Neural cell (in vitro differentiated cells): ENCODE data around the gene GABRA4. TPM values are rescaled to one million over a fixed set of nuclear protein-coding genes. Genes with fewer than 3 reads are reported as not detected.

Source experiments
- H2AFZ ChIP-seq: fragments of 200-600, 300-800 bp; sonication (generic), shearing (Covaris generic); 2 replicates; pipeline ENCODE4 v1.6.0; 2014; ENCODE audit warnings: low read depth, mild to moderate bottlenecking, antibody characterized with exemption, low read length, moderate library complexity
- H3F3A ChIP-seq: fragments of 200-600 bp; shearing (Covaris generic); 2 replicates; pipeline ENCODE4 v1.6.1; 2016; ENCODE audit warnings: mild to moderate bottlenecking, moderate library complexity, mixed read lengths, antibody characterized with exemption, low read length; ENCODE audit not compliant: insufficient read depth, poor library complexity, severe bottlenecking
- H3K27ac ChIP-seq: fragments of 200-600, 300-800 bp; sonication (generic), shearing (Covaris generic); 2 replicates; pipeline ENCODE4 v1.5.1; 2014; ENCODE audit warnings: mild to moderate bottlenecking, low read length, moderate library complexity
- H3K27me3 ChIP-seq: fragments of 300-800, 200-600 bp; sonication (generic), shearing (Covaris generic); 2 replicates; pipeline ENCODE4 v1.6.0; 2014; ENCODE audit warnings: mild to moderate bottlenecking, low read depth, low read length, moderate library complexity; ENCODE audit not compliant: insufficient read depth
- H3K36me3 ChIP-seq: fragments of 300-800, 200-600 bp; sonication (generic), shearing (Covaris generic); 2 replicates; pipeline ENCODE4 v1.5.1; 2014; ENCODE audit warnings: mild to moderate bottlenecking, antibody characterized with exemption, low read length, moderate library complexity; ENCODE audit not compliant: insufficient read depth
- H3K4me2 ChIP-seq: fragments of 300-800, 200-600 bp; sonication (generic), shearing (Covaris generic); 2 replicates; pipeline ENCODE4 v1.6.0; 2014; ENCODE audit warnings: mild to moderate bottlenecking, low read length
- H3K4me3 ChIP-seq: fragments of 300-800, 200-600 bp; sonication (generic), shearing (Covaris generic); 2 replicates; pipeline ENCODE4 v1.5.1; 2014; ENCODE audit warnings: mild to moderate bottlenecking, low read length, moderate library complexity
- H3K79me2 ChIP-seq: fragments of 200-600 bp; shearing (Covaris generic); replicated peaks from 2 replicates; pipeline ENCODE4 v1.6.0; 2014; ENCODE audit warnings: mild to moderate bottlenecking, low read length, moderate library complexity; ENCODE audit not compliant: insufficient read depth
- H3K9ac ChIP-seq: fragments of 300-800, 200-600 bp; sonication (generic), shearing (Covaris generic); 2 replicates; pipeline ENCODE4 v1.6.1; 2016; ENCODE audit warnings: mild to moderate bottlenecking, low read length, mixed read lengths
- H3K9me2 ChIP-seq: fragments of 200-600 bp; shearing (Covaris generic); 2 replicates; pipeline ENCODE4 v1.6.1; 2016; ENCODE audit warnings: mild to moderate bottlenecking, low read length, mixed read lengths; ENCODE audit not compliant: insufficient read depth
- H3K9me3 ChIP-seq: fragments of 200-600, 300-800 bp; sonication (generic), shearing (Covaris generic); 2 replicates; pipeline ENCODE4 v1.6.1; 2016; ENCODE audit warnings: mild to moderate bottlenecking, mixed run types, low read length, moderate library complexity, mixed read lengths
- H4K20me1 ChIP-seq: fragments of 200-600 bp; shearing (Covaris generic); 2 replicates; pipeline ENCODE4 v1.6.1; 2016; ENCODE audit warnings: mild to moderate bottlenecking, mixed run types; ENCODE audit not compliant: insufficient read depth
- CTCF ChIP-seq: fragments of 450-650 bp; IDR thresholded peaks from 2 replicates; pipeline ENCODE4 v1.5.1; 2014; ENCODE audit warnings: antibody characterized with exemption, mild to moderate bottlenecking, moderate library complexity; ENCODE audit not compliant: poor library complexity, severe bottlenecking
- EP300 ChIP-seq: fragments of 450-650 bp; conservative IDR thresholded peaks from 2 replicates; pipeline ENCODE4 v1.6.1; 2014; ENCODE audit warnings: antibody characterized with exemption, mild to moderate bottlenecking, moderate library complexity; ENCODE audit not compliant: poor library complexity, severe bottlenecking
- EZH2 ChIP-seq: fragments of 200-600, 300-800 bp; shearing (Covaris generic), sonication (generic); IDR thresholded peaks from 2 replicates; pipeline ENCODE4 v1.6.1; 2014; ENCODE audit warnings: antibody characterized with exemption, low read length, borderline replicate concordance, mild to moderate bottlenecking; ENCODE audit not compliant: insufficient read depth, poor library complexity, severe bottlenecking
- MXI1 ChIP-seq: fragments of 450-650 bp; conservative IDR thresholded peaks from 2 replicates; pipeline ENCODE4 v1.6.1; 2014; ENCODE audit warnings: antibody characterized with exemption, mild to moderate bottlenecking; ENCODE audit not compliant: poor library complexity, severe bottlenecking
- POLR2AphosphoS5 ChIP-seq: IDR thresholded peaks from 2 replicates; pipeline ENCODE4 v1.6.1; 2012
- RAD21 ChIP-seq: fragments of 450-650 bp; conservative IDR thresholded peaks from 2 replicates; pipeline ENCODE4 v1.6.1; 2014; ENCODE audit warnings: antibody characterized with exemption, mild to moderate bottlenecking, moderate library complexity
- REST ChIP-seq: IDR thresholded peaks from 2 replicates; pipeline ENCODE4 v1.6.1; 2012; ENCODE audit warnings: borderline replicate concordance
- SMC3 ChIP-seq: fragments of 450-650 bp; conservative IDR thresholded peaks from 2 replicates; pipeline ENCODE4 v1.6.1; 2014; ENCODE audit warnings: antibody characterized with exemption, mild to moderate bottlenecking, moderate library complexity; ENCODE audit not compliant: poor library complexity
- TAF1 ChIP-seq: IDR thresholded peaks from 2 replicates; pipeline ENCODE4 v1.6.1; 2012; ENCODE audit warnings: low read depth
- polyA plus RNA-seq: library from polyadenylated mRNA; depleted of rRNA; stranded (reverse); fragments of >200 nt; gene quantifications from 2 replicates; pipeline ENCODE4 v1.2.3, GENCODE V29; 2014

GABRA4 gene
- polyA plus RNA-seq, 1 donor from 2014 or later = 0.33 TPM

- Histone ChIP-seq H3K79me2 (no peaks in the 10 kb centered on the region), H2AFZ (no peak overlapping the region), H3F3A (no peaks in the 10 kb centered on the region), H3K4me2 (peak overlapping the region; percentile 68), H3K4me3 (peak overlapping the region; percentile 77), H4K20me1 (no peaks in the 10 kb centered on the region), H3K9me3 (no peaks in the 10 kb centered on the region), H3K9me2 (no peaks in the 10 kb centered on the region), H3K27ac (no peak overlapping the region), H3K36me3 (no peaks in the 10 kb centered on the region), H3K9ac (peak overlapping the region; percentile 55), H3K27me3 (peaks cover 22% of the 10 kb centered on the region)
- TF ChIP-seq SMC3 (no peak), REST (no peak), MXI1 (no peak), EZH2 (no peak), CTCF (no peak), POLR2AphosphoS5 (no peak), RAD21 (no peak), TAF1 (no peak), EP300 (no peak)
These were observed 38.5 kb upstream of the GABRA4 start for GRCh38 chr4:47031751-47032404.

GRCh38 chr4:47031011-47031678, 37.8 kb upstream of the GABRA4 start, which contains the start of gene GABRB1:
Gene GABRB1, plus strand, starts transcription at chr4:47031567.
- no peaks in the 10 kb centered on the region for H3K36me3 ChIP-seq
- peak within 1 kb of the TSS; percentile 77 for H3K4me3 ChIP-seq
- H2AFZ ChIP-seq = peak within 1 kb of the TSS; percentile 29
- H3K27ac ChIP-seq = no peak within 1 kb of the TSS
- peak within 1 kb of the TSS; percentile 55 for H3K9ac ChIP-seq
- H4K20me1 ChIP-seq = no peaks in the 10 kb centered on the region
- no peaks in the 10 kb centered on the region for H3K9me2 ChIP-seq
- no peak for TF ChIP-seq EZH2
- peak; percentile 23 for TF ChIP-seq SMC3
- H3K79me2 ChIP-seq = no peaks in the 10 kb centered on the region
- peaks cover 22% of the 10 kb centered on the region for H3K27me3 ChIP-seq
- H3K4me2 ChIP-seq = peak within 1 kb of the TSS; percentile 68
- no peaks in the 10 kb centered on the region for H3F3A ChIP-seq
- no peaks in the 10 kb centered on the region for H3K9me3 ChIP-seq
